BJ (cell line): ENCODE data around the gene SLC8A1. TPM values are rescaled to one million over a fixed set of nuclear protein-coding genes. Genes with fewer than 3 reads are reported as not detected.

Source experiments
- CTCF ChIA-PET: fragments of 350-600 bp; formaldehyde crosslinking; extraction: SDS; loops from one replicate; lab custom pipeline; 2021; ENCODE audit warnings: antibody characterized with exemption, inconsistent platforms; lab: Yijun Ruan, JAX
- POLR2A ChIA-PET: fragments of 300-600 bp; sonication (Branson Sonifier 250); formaldehyde crosslinking; extraction: SDS; loops from one replicate; lab custom pipeline; 2021; ENCODE audit warnings: antibody characterized with exemption; lab: Charles Lee
- DNase-seq: peaks from one replicate; pipeline ENCODE4 v3.0.0-alpha.2; 2011; ENCODE audit warnings: low read depth
- H3K27me3 ChIP-seq: 2 replicates; pipeline ENCODE4 v1.6.0; 2011; ENCODE audit warnings: low read length; ENCODE audit not compliant: control insufficient read depth, insufficient read depth
- H3K36me3 ChIP-seq: 2 replicates; pipeline ENCODE4 v1.5.1; 2011; ENCODE audit warnings: low read length; ENCODE audit not compliant: control insufficient read depth, insufficient read depth
- H3K4me3 ChIP-seq: 2 replicates; pipeline ENCODE4 v1.5.1; 2011; ENCODE audit warnings: low read depth, mild to moderate bottlenecking, control low read depth, low read length
- CTCF ChIP-seq: IDR thresholded peaks from 2 replicates; pipeline ENCODE4 v1.5.1; 2011; ENCODE audit warnings: low read depth, mild to moderate bottlenecking, control low read depth, inconsistent platforms, low read length, moderate library complexity; ENCODE audit not compliant: insufficient read depth
- polyA plus RNA-seq: library from polyadenylated mRNA; depleted of rRNA; stranded (reverse); fragments of >200 nt; gene quantifications from 2 replicates; pipeline ENCODE4 v1.2.3, GENCODE V29; 2011

The SLC8A1 gene
- polyA plus RNA-seq, 1 experiment, result 18.5 TPM

DNA sequence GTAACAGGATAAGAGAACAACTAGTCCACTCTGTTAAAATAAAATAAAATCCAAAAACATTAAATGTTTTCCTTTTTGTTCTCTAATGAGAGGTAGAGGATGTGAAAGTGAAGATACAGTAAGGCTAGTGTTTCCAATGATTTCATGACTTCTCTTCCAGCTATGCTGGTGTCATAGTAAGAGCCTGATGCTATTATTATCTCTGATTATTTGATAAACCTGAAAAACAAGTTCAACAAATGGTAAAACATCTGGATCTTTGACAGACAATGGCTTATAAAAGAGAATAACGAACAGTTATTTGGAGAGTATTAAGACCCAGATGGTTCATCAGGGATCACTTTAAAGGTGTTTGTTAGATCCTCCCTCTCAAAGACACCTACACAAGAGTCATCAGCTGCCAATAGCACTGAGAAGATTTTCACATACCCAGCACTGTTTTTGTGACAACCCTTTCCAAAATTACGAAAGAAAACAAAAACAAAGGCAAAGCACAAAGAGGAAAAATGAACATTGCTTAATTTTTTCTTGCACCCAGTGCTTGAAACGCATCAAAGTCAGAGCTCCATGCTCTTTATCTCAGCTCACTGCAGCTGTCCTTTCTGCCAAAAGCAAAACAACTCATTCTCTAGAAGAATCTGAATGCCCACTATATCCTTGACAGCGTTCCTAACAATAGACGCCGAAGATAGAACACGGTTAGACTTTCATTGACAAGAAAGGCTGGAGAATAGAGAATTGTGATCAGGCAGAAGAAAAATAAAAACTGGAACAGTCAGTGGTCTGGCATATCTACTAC, 168.6 kb downstream of the SLC8A1 start:
- Histone ChIP-seq H3K36me3 (no peaks in the 10 kb centered on the region), H3K27me3 (no peaks in the 10 kb centered on the region), H3K4me3 (no peak overlapping the region)
- CTCF ChIA-PET, result interaction anchor here (1.0 to 2.6 kb wide), 6 partner anchors 49 to 273 kb away, joined by 3 to 11 read pairs (median 6); no protein-coding TSS in a partner anchor
- POLR2A ChIA-PET, result interaction anchor here (0.7 kb wide), 1 partner anchor 63 kb away, joined by 3 read pairs; no protein-coding TSS in a partner anchor
- DNase-seq, result no peak
- no peak for TF ChIP-seq CTCF

DNA sequence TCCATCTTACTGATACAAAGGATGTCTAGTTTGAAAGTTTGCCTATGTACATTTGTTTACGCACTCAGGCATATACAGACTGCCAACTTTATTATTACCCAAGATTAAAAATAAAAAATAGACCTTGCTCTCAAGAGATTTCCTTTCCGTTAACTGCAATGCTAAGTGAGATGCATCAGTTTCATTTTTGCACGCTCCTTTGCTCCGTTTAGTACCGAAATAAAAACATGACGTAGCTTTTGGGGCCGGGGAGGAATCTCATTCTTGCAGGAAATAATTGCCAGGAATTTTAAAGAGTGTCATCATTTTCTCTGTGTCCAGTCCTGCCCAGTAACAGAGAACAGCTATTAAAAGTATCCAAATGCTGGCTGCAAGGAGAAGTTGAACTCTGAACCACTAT, 169.5 kb downstream of the SLC8A1 start:
- H3K36me3 ChIP-seq, result no peaks in the 10 kb centered on the region
- ChIA-PET CTCF (interaction anchor here (1.0 to 2.6 kb wide), 3 partner anchors 69 to 167 kb away, joined by 3 to 11 read pairs (median 7); no protein-coding TSS in a partner anchor), POLR2A (interaction anchor here (0.6 to 0.7 kb wide), 2 partner anchors 62 to 181 kb away, joined by 3 read pairs; no protein-coding TSS in a partner anchor)
- no peak overlapping the region for H3K4me3 ChIP-seq
- no peak for TF ChIP-seq CTCF
- DNase-seq, result peak; percentile 53
- no peaks in the 10 kb centered on the region for H3K27me3 ChIP-seq

GRCh38 chr2:40281021-40281940, 170.6 kb downstream of the SLC8A1 start:
- H3K4me3 ChIP-seq, result no peak overlapping the region

DNA sequence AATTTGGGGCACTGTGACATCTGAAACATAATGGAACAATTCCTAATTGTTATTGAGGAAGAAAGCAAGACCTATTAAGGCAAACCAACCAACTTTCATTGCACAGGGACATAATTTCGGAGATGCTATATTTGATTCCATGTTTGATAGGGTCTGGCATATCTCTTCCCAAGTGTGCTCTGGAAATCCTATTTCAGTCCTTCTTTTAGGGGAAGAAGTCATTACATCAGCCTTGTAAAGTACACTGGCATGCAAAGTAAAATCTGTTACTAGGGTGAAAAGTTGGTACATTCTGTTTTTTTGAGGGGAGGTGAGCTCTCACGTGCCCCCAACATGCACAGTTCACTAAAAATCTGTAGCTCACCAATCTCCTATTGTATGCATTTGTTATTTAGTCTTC, 172.4 kb downstream of the SLC8A1 start:
- POLR2A ChIA-PET, result interaction anchor here (1.1 kb wide), 1 partner anchor 152 kb away, joined by 3 read pairs; no protein-coding TSS in a partner anchor
- DNase-seq, result no peak
- H3K36me3 ChIP-seq, result no peaks in the 10 kb centered on the region
- CTCF ChIA-PET, result no interaction called here
- no peaks in the 10 kb centered on the region for H3K27me3 ChIP-seq
- H3K4me3 ChIP-seq, result no peak overlapping the region
- no peak for TF ChIP-seq CTCF

More at GRCh38 chr2:40281021-40281940, 170.6 kb downstream of the SLC8A1 start:
- ChIA-PET CTCF (interaction anchor here (0.6 to 1.3 kb wide), 5 partner anchors 30 to 368 kb away, joined by 3 to 6 read pairs (median 3); no protein-coding TSS in a partner anchor), POLR2A (interaction anchor here (0.6 to 1.6 kb wide), 7 partner anchors 36 to 170 kb away, joined by 3 to 19 read pairs (median 6); no protein-coding TSS in a partner anchor)
- no peaks in the 10 kb centered on the region for H3K27me3 ChIP-seq
- TF ChIP-seq CTCF, result no peak
- DNase-seq, result peak; percentile 89
- no peaks in the 10 kb centered on the region for H3K36me3 ChIP-seq
